ENCODE measurements around the gene ALK.

ALK gene

GRCh38 chr2:29613067-29613466 is 308.3 kb downstream of the ALK start:
- no peak for DNase-seq (ENCODE audit: extremely low read depth, low read depth)
- TF ChIP-seq CTCF (IDR thresholded peaks at IDR 0.05; ENCODE audit: low read depth, low read length) = no peak

GRCh38 chr2:29612568-29612967 is 308.8 kb downstream of the ALK start:
- no peak for TF ChIP-seq CTCF (IDR thresholded peaks at IDR 0.05; ENCODE audit: low read depth, low read length)
- no peak for DNase-seq (ENCODE audit: extremely low read depth, low read depth)

- no peak for TF ChIP-seq CTCF (IDR thresholded peaks at IDR 0.05; ENCODE audit: low read depth, low read length)
- no peak for DNase-seq (ENCODE audit: extremely low read depth, low read depth)
Measured at GRCh38 chr2:29611850-29612249, 309.5 kb downstream of the ALK start.

GRCh38 chr2:29611261-29611660 is 310.1 kb downstream of the ALK start:
- TF ChIP-seq CTCF (IDR thresholded peaks at IDR 0.05; ENCODE audit: low read depth, low read length) = no peak
- no peak for DNase-seq (ENCODE audit: extremely low read depth, low read depth)

- TF ChIP-seq CTCF (IDR thresholded peaks at IDR 0.05; ENCODE audit: low read depth, low read length) = no peak
- no peak for DNase-seq (ENCODE audit: extremely low read depth, low read depth)
Measured at GRCh38 chr2:29610569-29610968, 310.8 kb downstream of the ALK start.

GRCh38 chr2:29607038-29607420 is 314.4 kb downstream of the ALK start:
- TF ChIP-seq CTCF (IDR thresholded peaks at IDR 0.05; ENCODE audit: low read depth, low read length) = no peak
- DNase-seq (ENCODE audit: extremely low read depth, low read depth) = no peak

GRCh38 chr2:29606104-29607037 is 315.0 kb downstream of the ALK start:
- peak; percentile 50 for DNase-seq (ENCODE audit: extremely low read depth, low read depth)
- TF ChIP-seq CTCF (IDR thresholded peaks at IDR 0.05; ENCODE audit: low read depth, low read length) = no peak

Data from AG09319 (cell line).